H9 (cell line): Measurements from ENCODE around the gene BCAT1. TPM values are rescaled to one million over a fixed set of nuclear protein-coding genes. Genes with fewer than 3 reads are reported as not detected.

Source experiments
- DNase-seq: peaks from one replicate; pipeline ENCODE4 v3.0.0-alpha.2; 2017
- H2AFZ ChIP-seq: one replicate; pipeline ENCODE4 v1.6.1; 2013; ENCODE audit warnings: mild to moderate bottlenecking, low read length, control low read depth, moderate library complexity
- H2AK5ac ChIP-seq: 2 replicates; pipeline ENCODE4 v1.6.1; 2013; ENCODE audit warnings: low read length, control low read depth, mixed read lengths; ENCODE audit not compliant: insufficient read length
- H2BK120ac ChIP-seq: one replicate; pipeline ENCODE4 v1.6.1; 2013; ENCODE audit warnings: low read depth, mild to moderate bottlenecking, low read length, control low read depth, inconsistent platforms; ENCODE audit not compliant: poor library complexity, severe bottlenecking
- H2BK12ac ChIP-seq: 2 replicates; pipeline ENCODE4 v1.6.1; 2013; ENCODE audit warnings: low read length, control low read depth, mixed read lengths, low read depth; ENCODE audit not compliant: insufficient read length
- H2BK15ac ChIP-seq: 2 replicates; pipeline ENCODE4 v1.6.1; 2013; ENCODE audit warnings: low read depth, low read length, control low read depth
- H2BK20ac ChIP-seq: one replicate; pipeline ENCODE4 v1.6.1; 2013; ENCODE audit warnings: low read depth, mild to moderate bottlenecking, low read length, control low read depth, inconsistent platforms; ENCODE audit not compliant: poor library complexity, severe bottlenecking
- H2BK5ac ChIP-seq: 2 replicates; pipeline ENCODE4 v1.6.1; 2013; ENCODE audit warnings: low read length, control low read depth, mixed read lengths; ENCODE audit not compliant: insufficient read length
- H3K14ac ChIP-seq: 2 replicates; pipeline ENCODE4 v1.6.1; 2013; ENCODE audit warnings: low read length, control low read depth; ENCODE audit not compliant: insufficient read depth
- H3K18ac ChIP-seq: 2 replicates; pipeline ENCODE4 v1.6.1; 2013; ENCODE audit warnings: low read depth, mild to moderate bottlenecking, mixed read lengths, low read length, control low read depth; ENCODE audit not compliant: insufficient read length
- H3K23ac ChIP-seq: 2 replicates; pipeline ENCODE4 v1.6.1; 2013; ENCODE audit warnings: low read length, control low read depth, mixed read lengths, low read depth; ENCODE audit not compliant: insufficient read length
- H3K23me2 ChIP-seq: 2 replicates; pipeline ENCODE4 v1.6.1; 2013; ENCODE audit warnings: low read depth, mild to moderate bottlenecking, mixed read lengths, low read length, control low read depth; ENCODE audit not compliant: insufficient read length, poor library complexity, severe bottlenecking
- H3K27ac ChIP-seq: 2 replicates; pipeline ENCODE4 v1.5.1; 2013; ENCODE audit warnings: low read length, control low read depth, mixed read lengths, low read depth; ENCODE audit not compliant: insufficient read length
- H3K27me3 ChIP-seq: 2 replicates; pipeline ENCODE4 v1.6.1; 2013; ENCODE audit warnings: low read length, control low read depth, inconsistent platforms; ENCODE audit not compliant: insufficient read depth
- H3K4ac ChIP-seq: 2 replicates; pipeline ENCODE4 v1.6.1; 2013; ENCODE audit warnings: low read depth, mild to moderate bottlenecking, control low read depth, inconsistent platforms, low read length, moderate library complexity
- H3K4me1 ChIP-seq: 2 replicates; pipeline ENCODE4 v1.6.1; 2013; ENCODE audit warnings: low read length, control low read depth, inconsistent platforms; ENCODE audit not compliant: insufficient read depth
- H3K4me2 ChIP-seq: 2 replicates; pipeline ENCODE4 v1.6.1; 2013; ENCODE audit warnings: low read length, control low read depth, mixed read lengths; ENCODE audit not compliant: insufficient read length, insufficient read depth
- H3K56ac ChIP-seq: 2 replicates; pipeline ENCODE4 v1.6.1; 2013; ENCODE audit warnings: low read depth, mild to moderate bottlenecking, mixed read lengths, low read length, control low read depth; ENCODE audit not compliant: insufficient read length
- H3K79me1 ChIP-seq: 2 replicates; pipeline ENCODE4 v1.6.1; 2013; ENCODE audit warnings: low read depth, mild to moderate bottlenecking, moderate library complexity, low read length, control low read depth, inconsistent platforms; ENCODE audit not compliant: insufficient read depth, poor library complexity, severe bottlenecking
- H3K79me2 ChIP-seq: 2 replicates; pipeline ENCODE4 v1.6.1; 2013; ENCODE audit warnings: low read length, control low read depth, inconsistent platforms; ENCODE audit not compliant: insufficient read depth
- H3K9ac ChIP-seq: 2 replicates; pipeline ENCODE4 v1.6.1; 2013; ENCODE audit warnings: low read length, control low read depth, mixed read lengths; ENCODE audit not compliant: insufficient read length; ENCODE audit errors: extremely low read depth
- H3K9me3 ChIP-seq: one replicate; pipeline ENCODE4 v1.6.1; 2013; ENCODE audit warnings: low read depth, low read length, inconsistent platforms; ENCODE audit not compliant: control insufficient read depth
- H3T11ph ChIP-seq: one replicate; pipeline ENCODE4 v1.6.1; 2013; ENCODE audit warnings: mild to moderate bottlenecking, low read length, control low read depth, inconsistent platforms
- H4K20me1 ChIP-seq: one replicate; pipeline ENCODE4 v1.6.1; 2013; ENCODE audit not compliant: control insufficient read depth, insufficient read length, insufficient read depth
- H4K5ac ChIP-seq: 2 replicates; pipeline ENCODE4 v1.6.1; 2013; ENCODE audit warnings: low read depth, mild to moderate bottlenecking, mixed read lengths, low read length, control low read depth; ENCODE audit not compliant: insufficient read length
- H4K8ac ChIP-seq: replicated peaks from 2 replicates; pipeline ENCODE4 v1.6.1; 2013; ENCODE audit warnings: low read length, control low read depth, mixed read lengths, low read depth; ENCODE audit not compliant: insufficient read length
- H4K91ac ChIP-seq: 2 replicates; pipeline ENCODE4 v1.6.1; 2013; ENCODE audit warnings: low read depth, mild to moderate bottlenecking, moderate library complexity, mixed read lengths, low read length, control low read depth; ENCODE audit not compliant: insufficient read length
- H3K27ac Mint-ChIP-seq, 3 experiments: 2 replicates in 2 of 3; 3 replicates in 1 of 3; pipeline ENCODE4 v1.8.0; 2020 to 2021; ENCODE audit warnings: mixed read lengths in 3 of 3, mild to moderate bottlenecking in 1 of 3, moderate library complexity in 1 of 3
- H3K27me3 Mint-ChIP-seq: 2 replicates; pipeline ENCODE4 v1.8.0; 2021; ENCODE audit warnings: low read depth, mild to moderate bottlenecking, moderate library complexity, mixed read lengths
- H3K36me3 Mint-ChIP-seq, 3 experiments: 2 replicates in 2 of 3; 3 replicates in 1 of 3; pipeline ENCODE4 v1.8.0; 2020 to 2021; ENCODE audit warnings: low read depth in 3 of 3, mixed read lengths in 3 of 3; ENCODE audit not compliant: insufficient read depth in 1 of 3
- H3K4me1 Mint-ChIP-seq, 2 experiments: 2 replicates each; pipeline ENCODE4 v1.8.0; 2020; ENCODE audit warnings: mixed read lengths in 2 of 2
- H3K4me3 Mint-ChIP-seq, 2 experiments: 2 replicates in 1 of 2; 3 replicates in 1 of 2; pipeline ENCODE4 v1.8.0; 2020 to 2021; ENCODE audit warnings: mild to moderate bottlenecking in 2 of 2, mixed read lengths in 2 of 2, moderate library complexity in 1 of 2
- H3K9me3 Mint-ChIP-seq, 2 experiments: 2 replicates in 1 of 2; 3 replicates in 1 of 2; pipeline ENCODE4 v1.8.0; 2020; ENCODE audit warnings: mild to moderate bottlenecking in 2 of 2, mixed read lengths in 2 of 2, moderate library complexity in 1 of 2
- WGBS: extraction: QIAGEN DNeasy Blood & Tissue Kit; methylation state at CpG from one replicate; pipeline ENCODE4 v1.1.7; 2013; ENCODE audit warnings: missing lambda C conversion rate, low lambda C conversion rate, mixed read lengths; ENCODE audit not compliant: insufficient read length; ENCODE audit errors: extremely low coverage; 5-methylcytosine and 5-hydroxymethylcytosine counted together
- total RNA-seq: library from RNA; stranded (reverse); gene quantifications from 2 replicates; pipeline ENCODE4 v1.2.1, GENCODE V29; 2021
- TF ChIP-seq, protein P1 (sequence below): fragments of 200-600 bp; sonication (generic); conservative IDR thresholded peaks from 3 replicates; pipeline ENCODE4 v1.8.0; 2021; ENCODE audit warnings: antibody characterized with exemption, mild to moderate bottlenecking

BCAT1 gene
- total RNA-seq, 1 experiment from 2014 or later, result 244 TPM

DNA sequence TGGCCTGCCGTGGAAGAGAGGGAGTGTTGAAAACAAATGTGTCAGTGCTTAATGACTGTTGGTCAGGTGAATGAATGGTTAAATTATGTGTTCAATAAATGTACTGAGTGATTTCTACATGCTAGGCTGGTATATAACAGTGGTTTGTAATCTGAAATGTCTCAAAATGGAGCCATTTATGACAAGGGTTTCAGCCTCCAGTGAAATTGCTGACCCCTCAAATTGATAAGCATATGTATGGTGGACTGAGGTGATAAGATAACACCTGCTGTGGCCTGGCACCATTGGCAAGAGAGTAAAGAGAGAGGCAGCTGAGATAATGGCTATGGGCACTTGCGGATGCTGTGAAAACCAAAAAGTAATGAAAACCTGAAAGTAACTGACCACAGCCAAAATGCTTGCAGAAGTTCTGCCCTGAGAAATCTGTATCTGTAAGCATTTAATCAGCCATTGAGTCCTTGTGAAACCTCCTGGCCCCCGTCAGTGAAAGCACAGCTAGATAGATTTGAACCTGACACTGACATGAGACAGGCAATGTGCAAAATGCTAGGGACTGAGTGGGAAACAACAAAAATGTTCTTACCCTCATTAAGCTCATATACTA is 1.4 kb upstream of the BCAT1 start:
- Histone ChIP-seq H3K18ac (no peak overlapping the region), H2BK5ac (no peak overlapping the region), H3K9ac (no peak overlapping the region), H3K27me3 (no peaks in the 10 kb centered on the region), H3T11ph (no peak overlapping the region), H2AFZ (no peak overlapping the region), H3K23me2 (peaks cover 16% of the 10 kb centered on the region), H3K14ac (no peak overlapping the region), H4K91ac (no peak overlapping the region), H3K4me1 (peaks cover 4% of the 10 kb centered on the region), H4K5ac (no peak overlapping the region), H3K23ac (no peak overlapping the region), H3K4me2 (no peak overlapping the region), H2BK15ac (no peak overlapping the region), H4K8ac (no peak overlapping the region), H3K56ac (no peak overlapping the region), H4K20me1 (no peaks in the 10 kb centered on the region), H3K79me2 (peaks cover 12% of the 10 kb centered on the region; the same call in 1 of the 2 replicates), H2BK12ac (no peak overlapping the region), H2BK20ac (no peak overlapping the region), H3K27ac (no peak overlapping the region), H3K9me3 (no peaks in the 10 kb centered on the region), H2BK120ac (no peak overlapping the region), H3K79me1 (no peaks in the 10 kb centered on the region), H2AK5ac (no peak overlapping the region), H3K4ac (no peak overlapping the region)
- no peaks in the 10 kb centered on the region for H3K27me3 Mint-ChIP-seq
- no CpG with 5 or more reads among the region's 3 CpGs for WGBS
- no peak for DNase-seq
- peak overlapping the region; percentile 2 to 14; a peak in 2 of 5 replicates for H3K4me3 Mint-ChIP-seq
- peaks cover 5% of the 10 kb centered on the region in 3 experiments; a peak in 5 of 7 replicates for H3K36me3 Mint-ChIP-seq
- peaks cover 49 to 67% of the 10 kb centered on the region in 2 experiments for H3K4me1 Mint-ChIP-seq
- TF ChIP-seq, protein P1, sequence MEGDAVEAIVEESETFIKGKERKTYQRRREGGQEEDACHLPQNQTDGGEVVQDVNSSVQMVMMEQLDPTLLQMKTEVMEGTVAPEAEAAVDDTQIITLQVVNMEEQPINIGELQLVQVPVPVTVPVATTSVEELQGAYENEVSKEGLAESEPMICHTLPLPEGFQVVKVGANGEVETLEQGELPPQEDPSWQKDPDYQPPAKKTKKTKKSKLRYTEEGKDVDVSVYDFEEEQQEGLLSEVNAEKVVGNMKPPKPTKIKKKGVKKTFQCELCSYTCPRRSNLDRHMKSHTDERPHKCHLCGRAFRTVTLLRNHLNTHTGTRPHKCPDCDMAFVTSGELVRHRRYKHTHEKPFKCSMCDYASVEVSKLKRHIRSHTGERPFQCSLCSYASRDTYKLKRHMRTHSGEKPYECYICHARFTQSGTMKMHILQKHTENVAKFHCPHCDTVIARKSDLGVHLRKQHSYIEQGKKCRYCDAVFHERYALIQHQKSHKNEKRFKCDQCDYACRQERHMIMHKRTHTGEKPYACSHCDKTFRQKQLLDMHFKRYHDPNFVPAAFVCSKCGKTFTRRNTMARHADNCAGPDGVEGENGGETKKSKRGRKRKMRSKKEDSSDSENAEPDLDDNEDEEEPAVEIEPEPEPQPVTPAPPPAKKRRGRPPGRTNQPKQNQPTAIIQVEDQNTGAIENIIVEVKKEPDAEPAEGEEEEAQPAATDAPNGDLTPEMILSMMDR, result no peak
- H3K27ac Mint-ChIP-seq, result peak overlapping the region in 1 of 3 experiments; percentile 5; a peak in 1 of 7 replicates
- no peaks in the 10 kb centered on the region; a peak in 1 of 5 replicates for H3K9me3 Mint-ChIP-seq
